Colonic mucosa (tissue), 4 donors: ENCODE data around the gene TMEM42. TPM values are rescaled to one million over a fixed set of nuclear protein-coding genes. Genes with fewer than 3 reads are reported as not detected.
"Not testable (repeated sequence)": the region's sequence is repeated elsewhere in the genome, so short reads cannot be mapped to it uniquely, and the experiment has no call there.

Experiments used
- DNase-seq: peaks from one replicate; pipeline ENCODE4 v3.0.0-alpha.2; 2020
- H3K27ac ChIP-seq: fragments of 200-600 bp; one replicate; pipeline ENCODE4 v1.8.0; 2021
- H3K27me3 ChIP-seq: fragments of 200-600 bp; one replicate; pipeline ENCODE4 v1.8.0; 2021
- H3K36me3 ChIP-seq: fragments of 200-600 bp; one replicate; pipeline ENCODE4 v1.8.0; 2021
- H3K4me1 ChIP-seq: fragments of 200-600 bp; one replicate; pipeline ENCODE4 v1.8.0; 2021; ENCODE audit warnings: mild to moderate bottlenecking
- H3K4me3 ChIP-seq: fragments of 200-600 bp; one replicate; pipeline ENCODE4 v1.8.0; 2021
- H3K9ac ChIP-seq, 2 donors: one replicate each; pipeline ENCODE4 v1.7.0; 2013; ENCODE audit warnings: control low read depth in 2 of 2, low read depth in 2 of 2, low read length in 2 of 2
- H3K9me3 ChIP-seq: fragments of 200-600 bp; one replicate; pipeline ENCODE4 v1.8.0; 2021
- intact Hi-C: fragments of 100-400 bp; cut with DNase I; formaldehyde crosslinking; loops from one replicate; pipeline ENCODE4 v1.14.1; 2022
- total RNA-seq, 2 donors: library from RNA; stranded (reverse); fragmentation: NEBNext Ultra II Directional in 1 of 2; extraction: Animal tissue kit (Norgen Biotek cat#: 25700) in 1 of 2; gene quantifications; one replicate each; pipeline ENCODE4 v1.2.1, GENCODE V29; 2021
- TF ChIP-seq, protein P1 (sequence below): fragments of 200-600 bp; IDR thresholded peaks from one replicate; pipeline ENCODE4 v1.8.0; 2022; ENCODE audit warnings: antibody characterized with exemption, mild to moderate bottlenecking
- donor health status: healthy.
- donor health status: DM: no; HTN: no; CAD: no.
- donor health status: DM: no; HTN: no; CAD: no.

The TMEM42 gene
- total RNA-seq, 2 donors from 2014 or later = 7.3 to 10.0 TPM

- H3K27me3 ChIP-seq = no peaks in the 10 kb centered on the region
- no peak for DNase-seq
- TF ChIP-seq, protein P1, sequence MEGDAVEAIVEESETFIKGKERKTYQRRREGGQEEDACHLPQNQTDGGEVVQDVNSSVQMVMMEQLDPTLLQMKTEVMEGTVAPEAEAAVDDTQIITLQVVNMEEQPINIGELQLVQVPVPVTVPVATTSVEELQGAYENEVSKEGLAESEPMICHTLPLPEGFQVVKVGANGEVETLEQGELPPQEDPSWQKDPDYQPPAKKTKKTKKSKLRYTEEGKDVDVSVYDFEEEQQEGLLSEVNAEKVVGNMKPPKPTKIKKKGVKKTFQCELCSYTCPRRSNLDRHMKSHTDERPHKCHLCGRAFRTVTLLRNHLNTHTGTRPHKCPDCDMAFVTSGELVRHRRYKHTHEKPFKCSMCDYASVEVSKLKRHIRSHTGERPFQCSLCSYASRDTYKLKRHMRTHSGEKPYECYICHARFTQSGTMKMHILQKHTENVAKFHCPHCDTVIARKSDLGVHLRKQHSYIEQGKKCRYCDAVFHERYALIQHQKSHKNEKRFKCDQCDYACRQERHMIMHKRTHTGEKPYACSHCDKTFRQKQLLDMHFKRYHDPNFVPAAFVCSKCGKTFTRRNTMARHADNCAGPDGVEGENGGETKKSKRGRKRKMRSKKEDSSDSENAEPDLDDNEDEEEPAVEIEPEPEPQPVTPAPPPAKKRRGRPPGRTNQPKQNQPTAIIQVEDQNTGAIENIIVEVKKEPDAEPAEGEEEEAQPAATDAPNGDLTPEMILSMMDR = no peak
- no peak overlapping the region for H3K9ac ChIP-seq
- no peak overlapping the region for H3K4me3 ChIP-seq
- no peaks in the 10 kb centered on the region for H3K9me3 ChIP-seq
- no peaks in the 10 kb centered on the region for H3K4me1 ChIP-seq
- H3K36me3 ChIP-seq = no peaks in the 10 kb centered on the region
- H3K27ac ChIP-seq = no peak overlapping the region
- intact Hi-C loops = no loop called here
Measured at GRCh38 chr3:44845528-44846520, 15.9 kb upstream of the TMEM42 start.

GRCh38 chr3:44848634-44849033, 13.1 kb upstream of the TMEM42 start:
- no peak overlapping the region for H3K4me3 ChIP-seq
- H3K9ac ChIP-seq = no peak overlapping the region
- no peak for DNase-seq
- intact Hi-C loops = no loop called here
- no peaks in the 10 kb centered on the region for H3K36me3 ChIP-seq
- no peaks in the 10 kb centered on the region for H3K27me3 ChIP-seq
- H3K27ac ChIP-seq = no peak overlapping the region
- H3K4me1 ChIP-seq = no peaks in the 10 kb centered on the region
- TF ChIP-seq, protein P1 = no peak
- no peaks in the 10 kb centered on the region for H3K9me3 ChIP-seq

DNA sequence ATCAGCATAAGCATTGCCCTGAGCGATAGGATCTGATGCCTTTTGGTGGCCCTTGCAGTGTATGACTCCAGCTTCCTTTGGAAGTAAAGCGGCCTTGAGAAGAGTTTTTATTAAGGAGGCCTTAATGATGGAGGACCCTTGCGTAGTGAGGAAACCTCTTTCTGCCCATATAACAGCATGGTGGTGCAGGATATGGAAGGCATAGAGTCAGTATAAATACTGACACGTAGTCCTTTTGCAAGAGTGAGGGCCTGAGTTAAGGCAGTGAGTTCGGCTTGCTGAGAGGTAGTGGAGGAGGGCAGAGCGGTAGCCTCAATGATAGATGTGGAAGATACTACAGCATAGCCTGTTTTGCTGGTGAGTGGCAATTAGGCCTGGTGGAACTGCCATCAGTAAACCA, 5.0 kb upstream of the TMEM42 start:
- intact Hi-C loops, H3K4me3 ChIP-seq, H3K9ac ChIP-seq, H3K27ac ChIP-seq, H3K36me3 ChIP-seq, H3K9me3 ChIP-seq, H3K4me1 ChIP-seq, DNase-seq, H3K27me3 ChIP-seq: not testable (repeated sequence)

- no peak overlapping the region for H3K4me3 ChIP-seq
- no peaks in the 10 kb centered on the region for H3K36me3 ChIP-seq
- no peaks in the 10 kb centered on the region for H3K4me1 ChIP-seq
- intact Hi-C loops = no loop called here
- no peak overlapping the region for H3K27ac ChIP-seq
- H3K27me3 ChIP-seq = no peaks in the 10 kb centered on the region
- no peak overlapping the region for H3K9ac ChIP-seq
- TF ChIP-seq, protein P1 = no peak
- H3K9me3 ChIP-seq = no peaks in the 10 kb centered on the region
- DNase-seq = no peak
Measured at GRCh38 chr3:44860117-44860516, 1.6 kb upstream of the TMEM42 start.

DNA sequence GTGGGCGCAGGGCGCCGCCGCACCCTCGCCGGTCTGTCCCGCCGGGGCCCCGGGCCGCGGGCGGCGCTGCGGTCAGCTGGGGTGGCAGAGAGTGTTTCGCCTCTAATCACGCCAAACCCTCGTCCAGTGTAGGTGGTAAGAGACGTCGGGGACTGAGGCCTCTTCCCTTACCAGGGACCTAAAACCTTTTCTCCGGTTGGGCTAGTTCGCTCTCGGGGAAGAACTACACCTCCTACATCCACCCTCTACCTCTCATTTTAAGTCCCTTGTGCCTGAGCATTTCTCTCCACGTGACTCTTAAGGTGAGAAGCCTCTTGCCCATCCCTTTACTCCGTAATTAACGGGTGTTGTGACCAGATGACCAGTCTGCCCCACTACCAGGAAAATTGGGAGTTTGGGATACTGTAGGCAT, 520 bp downstream of the TMEM42 start:
- H3K4me3 ChIP-seq = peak overlapping the region; percentile 60
- H3K36me3 ChIP-seq = no peaks in the 10 kb centered on the region
- H3K27ac ChIP-seq = no peak overlapping the region
- H3K27me3 ChIP-seq = no peaks in the 10 kb centered on the region
- DNase-seq = peak; percentile 31
- H3K9me3 ChIP-seq = no peaks in the 10 kb centered on the region
- intact Hi-C loops = no loop called here
- peak overlapping the region; percentile 76 to 90 for H3K9ac ChIP-seq
- H3K4me1 ChIP-seq = no peaks in the 10 kb centered on the region
- TF ChIP-seq, protein P1 = no peak
